ENCODE data around the gene FAM13A.

Gene FAM13A

GRCh38 chr4:88807499-88807898 is 249.5 kb downstream of the FAM13A start:
- DNase-seq = no peak

- no peak for DNase-seq
Observed at GRCh38 chr4:88804234-88804633, 252.8 kb downstream of the FAM13A start.

GRCh38 chr4:88803600-88804096 is 253.3 kb downstream of the FAM13A start:
- no peak for DNase-seq

- DNase-seq = no peak
Observed at GRCh38 chr4:88802585-88803286, 254.2 kb downstream of the FAM13A start.

- no peak for DNase-seq
Observed at GRCh38 chr4:88802138-88802537, 254.8 kb downstream of the FAM13A start.

GRCh38 chr4:88799900-88800299 is 257.1 kb downstream of the FAM13A start:
- no peak for DNase-seq

- no peak for DNase-seq
Observed at GRCh38 chr4:88797725-88798124, 259.3 kb downstream of the FAM13A start.

- DNase-seq = no peak
Observed at GRCh38 chr4:88796545-88796944, 260.4 kb downstream of the FAM13A start.

GRCh38 chr4:88794952-88795351 is 262.0 kb downstream of the FAM13A start:
- DNase-seq = no peak

- DNase-seq = no peak
Observed at GRCh38 chr4:88794087-88794690, 262.8 kb downstream of the FAM13A start.

GRCh38 chr4:88793475-88793874 is 263.5 kb downstream of the FAM13A start:
- DNase-seq = no peak

GRCh38 chr4:88792821-88793220 is 264.2 kb downstream of the FAM13A start:
- no peak for DNase-seq

GRCh38 chr4:88792268-88792781 is 264.7 kb downstream of the FAM13A start:
- no peak for DNase-seq

GRCh38 chr4:88791274-88791673 is 265.7 kb downstream of the FAM13A start:
- DNase-seq = no peak

GRCh38 chr4:88788895-88789294 is 268.1 kb downstream of the FAM13A start:
- no peak for DNase-seq

- DNase-seq = no peak
Observed at GRCh38 chr4:88788424-88788823, 268.6 kb downstream of the FAM13A start.

- no peak for DNase-seq
Observed at GRCh38 chr4:88786011-88786410, 271.0 kb downstream of the FAM13A start.

GRCh38 chr4:88780389-88780788 is 276.6 kb downstream of the FAM13A start:
- no peak for DNase-seq

- no peak for DNase-seq
Observed at GRCh38 chr4:88779431-88779830, 277.6 kb downstream of the FAM13A start.

GRCh38 chr4:88775529-88775928 is 281.5 kb downstream of the FAM13A start:
- no peak for DNase-seq

GRCh38 chr4:88775026-88775425 is 282.0 kb downstream of the FAM13A start:
- no peak for DNase-seq

- no peak for DNase-seq
Observed at GRCh38 chr4:88771883-88772450, 285.0 kb downstream of the FAM13A start.

GRCh38 chr4:88765729-88766128 is 291.3 kb downstream of the FAM13A start:
- DNase-seq = no peak

GRCh38 chr4:88763075-88763474 is 293.9 kb downstream of the FAM13A start:
- no peak for DNase-seq

Measured in CD4-positive, alpha-beta T cell treated with Interleukin-15 for 1 hour (primary cell).